Kidney (tissue), 14 donors: ENCODE results near the gene FOXN3. TPM values are rescaled to one million over a fixed set of nuclear protein-coding genes. Genes with fewer than 3 reads are reported as not detected.

ENCODE experiments used
- DNase-seq, 5 donors: peaks; one replicate each; pipeline ENCODE4 v3.0.0-alpha.2; 2013 to 2020
- FAIRE-seq: peaks from 2 replicates; lab custom pipeline; 2012; peaks lifted over from hg19 to GRCh38; lab: Jason Lieb, UNC
- H3K27ac ChIP-seq, 2 donors: one replicate each; pipeline ENCODE4 v1.7.0; 2013; ENCODE audit warnings: low read depth in 2 of 2, low read length in 2 of 2, inconsistent platforms in 1 of 2
- H3K27me3 ChIP-seq: one replicate; pipeline ENCODE4 v1.7.1; 2013; ENCODE audit warnings: low read length, inconsistent platforms; ENCODE audit not compliant: control insufficient read depth, insufficient read depth
- H3K36me3 ChIP-seq, 3 donors: one replicate each; pipeline versions ENCODE4 v1.7.0 to v1.7.1; 2013; ENCODE audit warnings: low read length in 3 of 3, control low read depth in 1 of 3, inconsistent platforms in 1 of 3; ENCODE audit not compliant: insufficient read depth in 3 of 3, control insufficient read depth in 2 of 3
- H3K4me1 ChIP-seq, 3 donors: one replicate each; pipeline versions ENCODE4 v1.7.0 to v1.7.1; 2013; ENCODE audit warnings: low read length in 3 of 3, inconsistent platforms in 1 of 3, low read depth in 1 of 3; ENCODE audit not compliant: control insufficient read depth in 2 of 3, insufficient read depth in 2 of 3
- H3K4me3 ChIP-seq, 3 donors: one replicate each; pipeline versions ENCODE4 v1.7.0 to v1.8.1; 2013; ENCODE audit warnings: low read length in 3 of 3, control low read depth in 1 of 3, inconsistent platforms in 1 of 3
- H3K9ac ChIP-seq, 3 donors: one replicate each; pipeline versions ENCODE4 v1.7.0 to v1.7.1; 2013; ENCODE audit warnings: low read length in 3 of 3, control low read depth in 1 of 3, inconsistent platforms in 1 of 3
- H3K9me3 ChIP-seq, 3 donors: one replicate each; pipeline versions ENCODE4 v1.7.0 to v1.7.1; 2013; ENCODE audit warnings: low read length in 3 of 3, control low read depth in 1 of 3, inconsistent platforms in 1 of 3; ENCODE audit not compliant: control insufficient read depth in 2 of 3, insufficient read depth in 1 of 3
- intact Hi-C: fragments of 100-400 bp; cut with DNase I; formaldehyde crosslinking; loops from one replicate; pipeline ENCODE4 v1.11.1; 2022
- polyA plus RNA-seq: library from polyadenylated mRNA; stranded (reverse); fragments of 350-450 nt; fragmentation: Illumina TruSeq; extraction: RNeasy Lipid Tissue Mini Kit (QIAGEN cat#74804); gene quantifications from one replicate; pipeline ENCODE4 v1.2.3, GENCODE V29; 2014; ENCODE audit warnings: low read depth, low replicate concordance; ENCODE audit not compliant: insufficient read depth
- total RNA-seq: library from RNA; stranded (reverse); fragmentation: NEBNext Ultra II Directional; extraction: Animal tissue kit (Norgen Biotek cat#: 25700); gene quantifications from one replicate; pipeline ENCODE4 v1.2.1, GENCODE V29; 2021
- TF ChIP-seq, protein P1 (sequence below): IDR thresholded peaks from 3 replicates; pipeline ENCODE4 v1.5.1; 2012; ENCODE audit warnings: mild to moderate bottlenecking, moderate library complexity, borderline replicate concordance; ENCODE audit not compliant: insufficient read depth; ENCODE audit errors: extremely low read depth
- donor health status: control.
- donor health status: control.
- donor health status: control.
- donor health status: control.
- donor health status: control.
- donor health status: DM: yes; HTN: yes; CAD: no.
- donor health status: Normal renal cell carcinoma (clear cell type).

Gene FOXN3
- total and polyA plus RNA-seq, 2 donors from 2014 or later: 6.4 to 50.1 TPM

DNA sequence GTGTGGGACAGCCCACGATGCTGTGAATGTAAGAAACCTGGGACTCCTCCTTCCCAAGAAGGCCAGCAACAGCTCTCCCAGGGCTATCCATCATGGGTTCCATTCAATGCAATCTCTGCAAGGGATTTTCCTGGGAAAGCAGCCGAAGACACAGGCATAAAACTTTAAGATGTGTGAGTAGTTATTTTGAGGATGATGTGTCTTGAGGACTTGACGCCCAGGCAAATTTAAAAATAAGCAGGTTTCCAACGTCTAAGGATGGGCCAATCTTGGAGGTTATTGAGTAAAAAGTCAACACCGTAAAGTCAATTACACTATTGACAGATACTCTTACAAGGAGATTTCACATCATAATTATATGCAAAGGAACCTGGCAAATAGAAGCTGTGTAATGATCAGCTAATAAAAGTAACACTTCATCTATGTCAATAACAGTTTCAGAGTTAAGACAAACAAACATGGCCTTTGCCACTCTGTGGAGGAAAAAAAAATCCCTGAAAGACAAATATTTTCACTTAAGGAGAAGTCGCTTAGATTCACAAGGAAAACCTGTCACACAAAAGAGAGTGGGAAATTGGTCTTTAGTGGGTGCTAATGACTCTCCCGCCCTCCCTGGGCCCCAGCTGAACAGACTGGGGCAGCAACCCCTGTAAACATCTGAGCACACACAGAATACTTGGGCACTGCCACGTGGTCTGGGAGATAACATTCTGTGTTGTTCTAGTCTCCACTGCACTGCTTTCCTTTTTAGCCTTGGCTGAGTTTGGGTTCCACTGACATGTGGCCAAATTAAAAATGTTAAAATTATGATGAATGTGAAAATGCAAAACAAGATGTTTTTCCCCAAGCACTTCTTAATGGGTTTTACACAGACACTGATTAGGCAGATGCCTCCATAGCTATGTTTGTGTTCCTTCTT lies 240.9 kb downstream of the FOXN3 start:
- no peak overlapping the region for H3K9ac ChIP-seq
- H3K4me1 ChIP-seq: no peaks in the 10 kb centered on the region
- no peak for FAIRE-seq
- no peaks in the 10 kb centered on the region for H3K36me3 ChIP-seq
- intact Hi-C loops: no loop called here
- H3K4me3 ChIP-seq: no peak overlapping the region
- TF ChIP-seq, protein P1, sequence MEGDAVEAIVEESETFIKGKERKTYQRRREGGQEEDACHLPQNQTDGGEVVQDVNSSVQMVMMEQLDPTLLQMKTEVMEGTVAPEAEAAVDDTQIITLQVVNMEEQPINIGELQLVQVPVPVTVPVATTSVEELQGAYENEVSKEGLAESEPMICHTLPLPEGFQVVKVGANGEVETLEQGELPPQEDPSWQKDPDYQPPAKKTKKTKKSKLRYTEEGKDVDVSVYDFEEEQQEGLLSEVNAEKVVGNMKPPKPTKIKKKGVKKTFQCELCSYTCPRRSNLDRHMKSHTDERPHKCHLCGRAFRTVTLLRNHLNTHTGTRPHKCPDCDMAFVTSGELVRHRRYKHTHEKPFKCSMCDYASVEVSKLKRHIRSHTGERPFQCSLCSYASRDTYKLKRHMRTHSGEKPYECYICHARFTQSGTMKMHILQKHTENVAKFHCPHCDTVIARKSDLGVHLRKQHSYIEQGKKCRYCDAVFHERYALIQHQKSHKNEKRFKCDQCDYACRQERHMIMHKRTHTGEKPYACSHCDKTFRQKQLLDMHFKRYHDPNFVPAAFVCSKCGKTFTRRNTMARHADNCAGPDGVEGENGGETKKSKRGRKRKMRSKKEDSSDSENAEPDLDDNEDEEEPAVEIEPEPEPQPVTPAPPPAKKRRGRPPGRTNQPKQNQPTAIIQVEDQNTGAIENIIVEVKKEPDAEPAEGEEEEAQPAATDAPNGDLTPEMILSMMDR: no peak
- H3K27ac ChIP-seq: no peak overlapping the region
- H3K9me3 ChIP-seq: no peaks in the 10 kb centered on the region
- no peak for DNase-seq
- H3K27me3 ChIP-seq: no peaks in the 10 kb centered on the region

DNA sequence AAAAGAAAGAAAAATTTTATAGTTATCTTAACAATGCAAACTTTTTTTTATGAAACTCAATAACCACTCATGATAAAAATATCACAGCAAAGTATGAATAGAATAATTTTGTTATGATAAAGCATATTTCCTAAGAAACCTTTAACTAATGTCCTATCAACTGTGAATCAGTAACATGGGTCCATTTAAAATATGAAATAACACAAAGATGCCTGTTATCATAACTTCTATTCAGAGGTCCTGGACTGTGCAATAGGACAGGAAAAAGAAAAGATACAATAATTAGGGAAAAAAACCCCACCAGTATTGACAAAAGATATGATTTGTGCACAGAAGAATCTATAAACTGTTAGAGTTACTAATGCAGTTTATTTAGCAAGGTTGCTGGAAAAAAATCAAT lies 245.4 kb downstream of the FOXN3 start:
- TF ChIP-seq, protein P1: no peak
- H3K27ac ChIP-seq: no peak overlapping the region
- FAIRE-seq: peak; percentile 71
- H3K27me3 ChIP-seq: no peaks in the 10 kb centered on the region
- no peak overlapping the region for H3K4me3 ChIP-seq
- intact Hi-C loops: no loop called here
- H3K9ac ChIP-seq: no peak overlapping the region
- H3K9me3 ChIP-seq: no peaks in the 10 kb centered on the region
- H3K36me3 ChIP-seq: no peaks in the 10 kb centered on the region
- no peaks in the 10 kb centered on the region for H3K4me1 ChIP-seq
- DNase-seq: no peak

DNA sequence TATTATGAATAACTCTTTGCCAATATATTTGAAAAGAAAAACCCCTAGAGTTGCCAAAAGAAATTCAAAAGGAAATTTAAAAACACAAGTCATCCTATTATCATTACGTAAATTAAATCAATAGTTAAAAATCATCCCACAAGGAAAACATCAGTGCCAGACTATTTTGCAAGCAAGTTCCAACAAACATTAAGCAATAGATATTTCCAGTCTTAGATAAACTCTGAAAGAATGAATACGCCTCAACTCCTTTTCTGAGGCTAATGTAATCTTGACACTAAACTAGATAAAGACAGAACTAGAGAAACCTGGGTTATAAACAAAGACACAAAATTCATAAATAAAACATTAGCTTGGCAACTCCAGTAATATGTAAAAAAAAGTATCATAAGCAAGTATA lies 245.9 kb downstream of the FOXN3 start:
- FAIRE-seq (no peak), DNase-seq (no peak)
- Histone ChIP-seq H3K27ac (no peak overlapping the region), H3K9me3 (no peaks in the 10 kb centered on the region), H3K36me3 (no peaks in the 10 kb centered on the region), H3K27me3 (no peaks in the 10 kb centered on the region), H3K4me3 (no peak overlapping the region), H3K9ac (no peak overlapping the region), H3K4me1 (no peaks in the 10 kb centered on the region)
- TF ChIP-seq, protein P1: no peak
- intact Hi-C loops: no loop called here
